A549 (cell line): ENCODE data around the gene LMF2. TPM values are rescaled to one million over a fixed set of nuclear protein-coding genes. Genes with fewer than 3 reads are reported as not detected.

ENCODE experiments used
- ATAC-seq, 2 experiments: fragments of 200-7000 bp in 1 of 2; fragments of >200 bp in 1 of 2; cut with Nextera tagmentation in 1 of 2; cut with Tn5 transposase in 1 of 2; 3 replicates each; pipeline versions ENCODE4 v1.8.0 to v1.9.1; 2018 to 2020; ENCODE audit warnings: mild to moderate bottlenecking in 1 of 2, moderate library complexity in 1 of 2
- CTCF ChIA-PET: fragments of 300-600 bp; sonication (Branson Sonifier 250); formaldehyde crosslinking; extraction: SDS; loops from one replicate; lab custom pipeline; 2021; ENCODE audit warnings: antibody characterized with exemption, inconsistent platforms; lab: Yijun Ruan, JAX
- POLR2A ChIA-PET: fragments of 350-600 bp; formaldehyde crosslinking; extraction: SDS; loops from one replicate; lab custom pipeline; 2021; ENCODE audit warnings: antibody characterized with exemption, inconsistent platforms; lab: Yijun Ruan, JAX
- DNase-seq, 2 experiments: peaks; one replicate each; pipeline versions ENCODE4 v3.0.0 to v3.0.0-alpha.2; 2011 to 2016; ENCODE audit warnings: low read depth in 1 of 2, low spot score in 1 of 2
- FAIRE-seq: peaks from 2 replicates; lab custom pipeline; 2011; peaks lifted over from hg19 to GRCh38; lab: Jason Lieb, UNC
- H3K27ac ChIP-seq, 2 experiments: fragments of >200 bp; sonication (Bioruptor Twin); formaldehyde crosslinking; 3 replicates each; pipeline ENCODE4 v1.5.1; 2016 to 2017
- H3K4me1 ChIP-seq: fragments of >200 bp; sonication (Bioruptor Twin); formaldehyde crosslinking; 3 replicates; pipeline ENCODE4 v1.6.1; 2016
- H3K4me2 ChIP-seq: fragments of >200 bp; sonication (Bioruptor Twin); formaldehyde crosslinking; 3 replicates; pipeline ENCODE4 v1.6.1; 2016
- H3K4me3 ChIP-seq: fragments of >200 bp; sonication (Bioruptor Twin); formaldehyde crosslinking; 3 replicates; pipeline ENCODE4 v1.5.1; 2016
- H3K9me3 ChIP-seq: fragments of >200 bp; sonication (Bioruptor Twin); formaldehyde crosslinking; 3 replicates; pipeline ENCODE4 v1.6.1; 2016
- CBX2 ChIP-seq: fragments of 200-600 bp; sonication (generic); IDR thresholded peaks from 2 replicates; pipeline ENCODE4 v1.6.1; 2016; ENCODE audit warnings: low read depth, mild to moderate bottlenecking, borderline replicate concordance
- EP300 ChIP-seq, 2 experiments: fragments of >200 bp; sonication (Bioruptor Twin); formaldehyde crosslinking; IDR thresholded peaks; 2 replicates in 1 of 2; 3 replicates in 1 of 2; pipeline ENCODE4 v1.6.1; 2016 to 2017
- ESRRA ChIP-seq: fragments of 150-350 bp; IDR thresholded peaks from 2 replicates; pipeline ENCODE4 v1.6.1; 2014; ENCODE audit warnings: mild to moderate bottlenecking, low read length, borderline replicate concordance
- FOSL2 ChIP-seq, 2 experiments: fragments of 450-650 bp in 1 of 2; fragments of >200 bp in 1 of 2; sonication (Bioruptor Twin) in 1 of 2; formaldehyde crosslinking; IDR thresholded peaks; 2 replicates each; pipeline versions ENCODE4 v1.5.0 to v1.6.1; 2016 to 2020; ENCODE audit warnings: mild to moderate bottlenecking in 1 of 2, moderate library complexity in 1 of 2
- FOXS1 ChIP-seq: fragments of 250-450 bp; sonication (Bioruptor Pico); IDR thresholded peaks from 2 replicates; pipeline ENCODE4 v1.5.0; 2020; ENCODE audit warnings: mild to moderate bottlenecking, moderate library complexity
- HOXA7 ChIP-seq: fragments of 250-450 bp; sonication (Bioruptor Pico); IDR thresholded peaks from 2 replicates; pipeline ENCODE4 v1.5.0; 2020; ENCODE audit warnings: mild to moderate bottlenecking, moderate library complexity
- HOXB13 ChIP-seq: fragments of 250-450 bp; sonication (Bioruptor Pico); IDR thresholded peaks from 2 replicates; pipeline ENCODE4 v1.5.0; 2020; ENCODE audit warnings: low read depth, mild to moderate bottlenecking, moderate library complexity
- HOXB5 ChIP-seq: fragments of 250-450 bp; sonication (Bioruptor Pico); IDR thresholded peaks from 2 replicates; pipeline ENCODE4 v1.5.0; 2020; ENCODE audit warnings: mild to moderate bottlenecking, moderate library complexity
- KDM5A ChIP-seq: fragments of 200-600 bp; sonication (generic); IDR thresholded peaks from 2 replicates; pipeline ENCODE4 v1.6.1; 2016; ENCODE audit warnings: antibody characterized with exemption, mild to moderate bottlenecking
- NFE2L2 ChIP-seq: fragments of 150-350 bp; conservative IDR thresholded peaks from 2 replicates; pipeline ENCODE4 v1.6.1; 2014; ENCODE audit warnings: low read length
- POLR2AphosphoS2 ChIP-seq: conservative IDR thresholded peaks from 2 replicates; pipeline ENCODE4 v1.6.1; 2012; ENCODE audit warnings: low read length, improper control_type of control experiment, inconsistent platforms
- RARB ChIP-seq: fragments of 250-450 bp; sonication (Bioruptor Pico); IDR thresholded peaks from 2 replicates; pipeline ENCODE4 v1.8.0; 2021; ENCODE audit warnings: mild to moderate bottlenecking, moderate library complexity
- SMC3 ChIP-seq: fragments of >200 bp; sonication (Bioruptor Twin); formaldehyde crosslinking; IDR thresholded peaks from 3 replicates; pipeline ENCODE4 v1.6.1; 2018; ENCODE audit warnings: inconsistent platforms
- WGBS: methylation state at CpG from one replicate; pipeline ENCODE4 v1.1.6; 2017; ENCODE audit errors: missing lambda C conversion rate; 5-methylcytosine and 5-hydroxymethylcytosine counted together
- polyA plus RNA-seq, 4 experiments: library from polyadenylated mRNA; depleted of rRNA in 3 of 4; stranded (reverse); fragments of >200 nt; fragmentation: RNase III in 1 of 4; extraction: RNeasy Plus Mini Kit Qiagen cat#74134 plus additional on column Dnase treatment in 1 of 4; gene quantifications; 2 replicates in 3 of 4; 3 replicates in 1 of 4; pipeline ENCODE4 v1.2.3, GENCODE V29; 2011 to 2017
- TF ChIP-seq, protein P1 (sequence below): fragments of 200-600 bp; sonication (generic); IDR thresholded peaks from 2 replicates; pipeline ENCODE4 v1.6.1; 2016; ENCODE audit warnings: antibody characterized with exemption, mild to moderate bottlenecking, moderate library complexity
- TF ChIP-seq, protein P2 (sequence below): fragments of 450-650 bp; IDR thresholded peaks from 2 replicates; pipeline ENCODE4 v1.6.1; 2014; ENCODE audit warnings: antibody characterized with exemption
- TF ChIP-seq, protein P3 (sequence below): fragments of >200 bp; sonication (Bioruptor Twin); formaldehyde crosslinking; IDR thresholded peaks from 3 replicates; pipeline ENCODE4 v1.5.1; 2016
- TF ChIP-seq, protein P4 (sequence below): IDR thresholded peaks from 2 replicates; pipeline ENCODE4 v1.6.1; 2012
- TF ChIP-seq, protein P5 (sequence below): fragments of 250-450 bp; sonication (Bioruptor Pico); IDR thresholded peaks from 2 replicates; pipeline ENCODE4 v1.5.0; 2020; ENCODE audit warnings: low read depth, mild to moderate bottlenecking, moderate library complexity

Gene LMF2
- polyA plus RNA-seq, 2 of the 4 experiments (the other 2 are of a cell fraction) = 13.0 to 32.5 TPM

DNA sequence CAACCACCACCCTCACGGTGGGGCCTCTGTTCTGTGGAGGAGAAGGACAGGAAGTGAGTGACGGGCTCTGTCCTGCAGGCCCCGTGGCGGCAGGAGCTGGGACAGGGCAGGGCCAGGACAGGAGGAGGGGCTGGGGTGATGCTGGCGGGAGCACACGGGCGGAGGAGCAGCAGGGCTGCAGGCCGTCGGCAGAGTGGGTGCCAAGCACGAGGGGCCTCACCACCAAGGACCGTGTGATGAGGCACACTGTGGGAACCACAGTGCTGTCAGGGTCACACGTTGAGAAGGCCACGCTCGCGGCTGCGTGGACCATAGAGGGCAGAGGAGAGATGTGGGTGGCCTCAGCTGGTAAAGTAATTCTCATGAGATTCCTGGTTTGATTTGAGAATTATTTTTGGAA lies 9.4 kb upstream of the LMF2 start:
- TF ChIP-seq KDM5A = no peak
- Histone ChIP-seq H3K9me3 (no peaks in the 10 kb centered on the region), H3K27ac (no peak overlapping the region), H3K4me1 (no peaks in the 10 kb centered on the region), H3K4me2 (no peak overlapping the region), H3K4me3 (no peak overlapping the region)
- no peak for FAIRE-seq
- no peak for ATAC-seq
- ChIA-PET CTCF (interaction anchor here (2.2 kb wide), 1 partner anchor 9 kb away, joined by 7 read pairs; the partner anchor contains the start of gene SCO2), POLR2A (no interaction called here)
- DNase-seq = no peak
- WGBS = 98% methylated on average over 16 of the region's 16 CpGs

DNA sequence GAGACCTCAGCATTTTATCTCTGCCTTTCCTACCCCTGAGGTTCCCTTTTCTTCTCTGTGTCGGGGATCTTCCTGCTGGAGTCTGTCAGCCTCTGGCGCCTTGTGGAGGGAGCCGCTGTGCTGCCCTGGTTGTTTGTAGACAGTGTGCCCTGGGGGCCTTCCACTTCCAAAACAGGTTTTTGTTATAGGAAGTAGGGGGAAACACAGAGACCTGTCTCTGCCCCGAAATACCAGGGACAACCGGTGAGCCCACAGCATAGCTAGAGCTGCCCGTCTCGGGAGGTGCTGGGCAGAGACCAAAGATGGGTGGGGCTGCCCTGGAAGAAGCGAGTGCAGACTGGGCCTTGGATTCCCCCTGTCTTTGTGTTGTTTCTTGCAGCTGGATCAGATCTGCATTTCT lies 8.6 kb upstream of the LMF2 start:
- Histone ChIP-seq H3K4me2 (no peak overlapping the region), H3K27ac (no peak overlapping the region), H3K4me1 (no peaks in the 10 kb centered on the region), H3K9me3 (no peaks in the 10 kb centered on the region), H3K4me3 (no peak overlapping the region)
- POLR2A ChIA-PET = no interaction called here
- 100% methylated on average over 6 of the region's 8 CpGs for WGBS
- CTCF ChIA-PET = interaction anchor here (2.2 kb wide), 1 partner anchor 10 kb away, joined by 7 read pairs; the partner anchor contains the start of gene SCO2
- no peak for FAIRE-seq
- TF ChIP-seq HOXB13 = no peak
- no peak for TF ChIP-seq FOSL2 (IDR thresholded peaks at IDR 0.05)
- no peak for TF ChIP-seq FOSL2 (CRISPR knock-in tag; IDR thresholded peaks at IDR 0.05)
- no peak for TF ChIP-seq RARB
- TF ChIP-seq HOXA7 (CRISPR knock-in tag) = no peak
- no peak for TF ChIP-seq ESRRA
- TF ChIP-seq, protein P1, sequence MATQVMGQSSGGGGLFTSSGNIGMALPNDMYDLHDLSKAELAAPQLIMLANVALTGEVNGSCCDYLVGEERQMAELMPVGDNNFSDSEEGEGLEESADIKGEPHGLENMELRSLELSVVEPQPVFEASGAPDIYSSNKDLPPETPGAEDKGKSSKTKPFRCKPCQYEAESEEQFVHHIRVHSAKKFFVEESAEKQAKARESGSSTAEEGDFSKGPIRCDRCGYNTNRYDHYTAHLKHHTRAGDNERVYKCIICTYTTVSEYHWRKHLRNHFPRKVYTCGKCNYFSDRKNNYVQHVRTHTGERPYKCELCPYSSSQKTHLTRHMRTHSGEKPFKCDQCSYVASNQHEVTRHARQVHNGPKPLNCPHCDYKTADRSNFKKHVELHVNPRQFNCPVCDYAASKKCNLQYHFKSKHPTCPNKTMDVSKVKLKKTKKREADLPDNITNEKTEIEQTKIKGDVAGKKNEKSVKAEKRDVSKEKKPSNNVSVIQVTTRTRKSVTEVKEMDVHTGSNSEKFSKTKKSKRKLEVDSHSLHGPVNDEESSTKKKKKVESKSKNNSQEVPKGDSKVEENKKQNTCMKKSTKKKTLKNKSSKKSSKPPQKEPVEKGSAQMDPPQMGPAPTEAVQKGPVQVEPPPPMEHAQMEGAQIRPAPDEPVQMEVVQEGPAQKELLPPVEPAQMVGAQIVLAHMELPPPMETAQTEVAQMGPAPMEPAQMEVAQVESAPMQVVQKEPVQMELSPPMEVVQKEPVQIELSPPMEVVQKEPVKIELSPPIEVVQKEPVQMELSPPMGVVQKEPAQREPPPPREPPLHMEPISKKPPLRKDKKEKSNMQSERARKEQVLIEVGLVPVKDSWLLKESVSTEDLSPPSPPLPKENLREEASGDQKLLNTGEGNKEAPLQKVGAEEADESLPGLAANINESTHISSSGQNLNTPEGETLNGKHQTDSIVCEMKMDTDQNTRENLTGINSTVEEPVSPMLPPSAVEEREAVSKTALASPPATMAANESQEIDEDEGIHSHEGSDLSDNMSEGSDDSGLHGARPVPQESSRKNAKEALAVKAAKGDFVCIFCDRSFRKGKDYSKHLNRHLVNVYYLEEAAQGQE = no peak
- TF ChIP-seq, protein P2, sequence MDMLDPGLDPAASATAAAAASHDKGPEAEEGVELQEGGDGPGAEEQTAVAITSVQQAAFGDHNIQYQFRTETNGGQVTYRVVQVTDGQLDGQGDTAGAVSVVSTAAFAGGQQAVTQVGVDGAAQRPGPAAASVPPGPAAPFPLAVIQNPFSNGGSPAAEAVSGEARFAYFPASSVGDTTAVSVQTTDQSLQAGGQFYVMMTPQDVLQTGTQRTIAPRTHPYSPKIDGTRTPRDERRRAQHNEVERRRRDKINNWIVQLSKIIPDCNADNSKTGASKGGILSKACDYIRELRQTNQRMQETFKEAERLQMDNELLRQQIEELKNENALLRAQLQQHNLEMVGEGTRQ = no peak
- no peak for TF ChIP-seq SMC3
- TF ChIP-seq, protein P3, sequence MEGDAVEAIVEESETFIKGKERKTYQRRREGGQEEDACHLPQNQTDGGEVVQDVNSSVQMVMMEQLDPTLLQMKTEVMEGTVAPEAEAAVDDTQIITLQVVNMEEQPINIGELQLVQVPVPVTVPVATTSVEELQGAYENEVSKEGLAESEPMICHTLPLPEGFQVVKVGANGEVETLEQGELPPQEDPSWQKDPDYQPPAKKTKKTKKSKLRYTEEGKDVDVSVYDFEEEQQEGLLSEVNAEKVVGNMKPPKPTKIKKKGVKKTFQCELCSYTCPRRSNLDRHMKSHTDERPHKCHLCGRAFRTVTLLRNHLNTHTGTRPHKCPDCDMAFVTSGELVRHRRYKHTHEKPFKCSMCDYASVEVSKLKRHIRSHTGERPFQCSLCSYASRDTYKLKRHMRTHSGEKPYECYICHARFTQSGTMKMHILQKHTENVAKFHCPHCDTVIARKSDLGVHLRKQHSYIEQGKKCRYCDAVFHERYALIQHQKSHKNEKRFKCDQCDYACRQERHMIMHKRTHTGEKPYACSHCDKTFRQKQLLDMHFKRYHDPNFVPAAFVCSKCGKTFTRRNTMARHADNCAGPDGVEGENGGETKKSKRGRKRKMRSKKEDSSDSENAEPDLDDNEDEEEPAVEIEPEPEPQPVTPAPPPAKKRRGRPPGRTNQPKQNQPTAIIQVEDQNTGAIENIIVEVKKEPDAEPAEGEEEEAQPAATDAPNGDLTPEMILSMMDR = no peak
- no peak for TF ChIP-seq POLR2AphosphoS2
- no peak for DNase-seq
- ATAC-seq = no peak

DNA sequence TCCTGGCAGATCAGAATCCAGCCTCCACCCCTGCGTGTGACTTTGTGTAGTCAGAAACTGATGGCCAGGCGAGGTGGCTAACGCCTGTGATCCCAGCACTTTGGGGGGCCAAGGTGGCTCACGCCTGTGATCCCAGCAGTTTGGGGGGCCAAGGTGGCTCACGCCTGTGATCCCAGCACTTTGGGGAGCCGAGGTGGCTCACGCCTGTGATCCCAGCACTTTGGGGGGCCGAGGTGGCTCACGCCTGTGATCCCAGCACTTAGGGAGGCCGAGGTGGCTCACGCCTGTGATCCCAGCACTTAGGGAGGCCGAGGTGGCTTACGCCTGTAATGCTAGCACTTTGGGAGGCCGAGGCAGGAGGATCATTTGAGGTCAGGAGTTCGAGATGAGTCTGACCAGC lies 5.7 kb upstream of the LMF2 start:
- Histone ChIP-seq H3K4me2 (no peak overlapping the region), H3K4me1 (peaks cover 10% of the 10 kb centered on the region)
- TF ChIP-seq, protein P4, sequence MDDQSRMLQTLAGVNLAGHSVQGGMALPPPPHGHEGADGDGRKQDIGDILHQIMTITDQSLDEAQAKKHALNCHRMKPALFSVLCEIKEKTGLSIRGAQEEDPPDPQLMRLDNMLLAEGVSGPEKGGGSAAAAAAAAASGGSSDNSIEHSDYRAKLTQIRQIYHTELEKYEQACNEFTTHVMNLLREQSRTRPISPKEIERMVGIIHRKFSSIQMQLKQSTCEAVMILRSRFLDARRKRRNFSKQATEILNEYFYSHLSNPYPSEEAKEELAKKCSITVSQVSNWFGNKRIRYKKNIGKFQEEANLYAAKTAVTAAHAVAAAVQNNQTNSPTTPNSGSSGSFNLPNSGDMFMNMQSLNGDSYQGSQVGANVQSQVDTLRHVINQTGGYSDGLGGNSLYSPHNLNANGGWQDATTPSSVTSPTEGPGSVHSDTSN = no peak
- TF ChIP-seq FOXS1 (CRISPR knock-in tag) (no peak), EP300 (IDR thresholded peaks at IDR 0.05) (no peak), HOXB5 (CRISPR knock-in tag) (no peak), ESRRA (no peak), NFE2L2 (no peak), CBX2 (no peak)
- TF ChIP-seq, protein P5, sequence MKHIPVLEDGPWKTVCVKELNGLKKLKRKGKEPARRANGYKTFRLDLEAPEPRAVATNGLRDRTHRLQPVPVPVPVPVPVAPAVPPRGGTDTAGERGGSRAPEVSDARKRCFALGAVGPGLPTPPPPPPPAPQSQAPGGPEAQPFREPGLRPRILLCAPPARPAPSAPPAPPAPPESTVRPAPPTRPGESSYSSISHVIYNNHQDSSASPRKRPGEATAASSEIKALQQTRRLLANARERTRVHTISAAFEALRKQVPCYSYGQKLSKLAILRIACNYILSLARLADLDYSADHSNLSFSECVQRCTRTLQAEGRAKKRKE = no peak
- TF ChIP-seq, all 56 proteins: peak for 0
- no peak for ATAC-seq
- ChIA-PET POLR2A (no interaction called here), CTCF (interaction anchor here (2.1 kb wide), 1 partner anchor 12 kb away, joined by 11 read pairs; the partner anchor contains the start of gene SCO2)
- Histone ChIP-seq H3K4me3 (no peak overlapping the region), H3K27ac (no peak overlapping the region), H3K9me3 (no peaks in the 10 kb centered on the region)
- WGBS = 91% methylated on average over 9 of the region's 15 CpGs
- no peak for DNase-seq
- FAIRE-seq = no peak
